ENCODE results near the gene PTPRQ. TPM values are rescaled to one million over a fixed set of nuclear protein-coding genes. Genes with fewer than 3 reads are reported as not detected.

PTPRQ gene
- total RNA-seq, 2 experiments from 2014 or later, result not detected

DNA sequence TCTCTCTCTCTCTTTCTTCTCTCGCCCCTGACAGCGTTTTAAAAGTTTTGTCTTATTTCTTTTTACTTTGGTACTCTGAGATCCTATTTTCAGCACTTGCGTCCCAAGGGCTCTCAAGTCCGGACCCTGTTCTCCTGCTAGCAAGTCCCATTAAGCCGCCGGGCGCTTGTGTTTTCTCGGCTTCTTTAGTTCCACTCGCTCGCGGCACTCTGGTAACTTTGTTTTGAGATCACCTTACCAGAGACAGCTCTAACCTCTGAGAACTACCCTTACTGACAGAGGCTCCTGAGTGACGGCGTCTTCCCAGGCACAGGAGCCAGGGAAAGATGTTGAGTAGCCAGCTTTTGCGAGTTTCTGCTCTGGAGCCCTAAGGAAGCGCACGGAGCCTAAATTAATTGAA is 270.0 kb downstream of the PTPRQ start:
- POLR2A ChIA-PET, result no interaction called here

GRCh38 chr12:80714846-80715245 is 270.8 kb downstream of the PTPRQ start:
- POLR2A ChIA-PET, result no interaction called here
- CTCF ChIA-PET, result no interaction called here

More for the DNA sequence above, 270.0 kb downstream of the PTPRQ start:
- CTCF ChIA-PET, result no interaction called here

DNA sequence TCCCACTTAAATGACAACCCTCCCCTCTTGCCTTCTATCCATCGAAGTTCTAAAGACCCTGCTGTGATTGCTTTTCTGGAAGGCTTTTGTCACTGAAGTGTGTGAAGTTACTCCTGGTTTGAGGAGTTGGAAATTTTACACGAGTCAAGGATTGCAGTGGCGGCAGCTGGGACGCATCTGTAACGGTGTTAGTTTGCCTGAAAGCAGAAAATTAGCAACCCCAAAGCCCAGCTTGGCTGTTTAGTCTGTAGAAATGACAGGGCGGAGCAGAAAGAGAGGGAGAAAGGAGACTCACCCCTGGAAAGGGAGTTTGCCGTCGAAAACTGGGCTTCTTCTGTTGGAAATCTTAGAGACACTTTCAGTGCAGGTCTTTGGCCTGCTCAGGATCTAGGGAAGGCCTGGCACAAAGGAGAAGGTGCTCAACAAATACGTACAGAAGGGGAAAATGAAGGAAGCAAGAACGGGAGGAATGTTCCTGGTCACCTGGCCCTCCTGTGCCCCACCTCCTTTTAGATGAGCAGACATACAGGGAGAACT is 271.7 kb downstream of the PTPRQ start:
- CTCF ChIA-PET, result no interaction called here
- POLR2A ChIA-PET, result no interaction called here

DNA sequence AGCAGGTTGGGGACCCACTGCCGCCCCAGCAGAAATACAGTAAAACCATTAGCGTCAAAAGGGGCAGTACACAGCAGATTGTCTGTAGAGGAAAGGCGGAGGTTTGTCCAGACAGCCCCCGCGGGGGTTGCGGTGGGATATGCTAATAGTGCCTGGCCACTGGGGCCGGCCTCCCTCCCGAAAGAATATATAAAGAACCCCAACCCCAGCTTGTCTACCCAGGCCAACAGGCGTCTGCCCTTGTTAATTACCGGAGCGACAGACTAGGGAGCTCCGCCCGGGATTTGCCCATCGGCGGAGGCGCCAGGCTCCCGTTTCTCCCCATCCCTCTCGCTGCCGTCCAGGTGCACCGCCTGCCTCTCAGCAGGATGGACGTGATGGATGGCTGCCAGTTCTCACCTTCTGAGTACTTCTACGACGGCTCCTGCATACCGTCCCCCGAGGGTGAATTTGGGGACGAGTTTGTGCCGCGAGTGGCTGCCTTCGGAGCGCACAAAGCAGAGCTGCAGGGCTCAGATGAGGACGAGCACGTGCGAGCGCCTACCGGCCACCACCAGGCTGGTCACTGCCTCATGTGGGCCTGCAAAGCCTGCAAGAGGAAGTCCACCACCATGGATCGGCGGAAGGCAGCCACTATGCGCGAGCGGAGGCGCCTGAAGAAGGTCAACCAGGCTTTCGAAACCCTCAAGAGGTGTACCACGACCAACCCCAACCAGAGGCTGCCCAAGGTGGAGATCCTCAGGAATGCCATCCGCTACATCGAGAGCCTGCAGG is 272.8 kb downstream of the PTPRQ start, which contains the start of gene MYF5:
Gene MYF5, plus strand, starts transcription at position 217 of the 774 bp plus-strand sequence. Its CDS starts 152 bp downstream, at position 369.
- CTCF ChIA-PET, result no interaction called here

DNA sequence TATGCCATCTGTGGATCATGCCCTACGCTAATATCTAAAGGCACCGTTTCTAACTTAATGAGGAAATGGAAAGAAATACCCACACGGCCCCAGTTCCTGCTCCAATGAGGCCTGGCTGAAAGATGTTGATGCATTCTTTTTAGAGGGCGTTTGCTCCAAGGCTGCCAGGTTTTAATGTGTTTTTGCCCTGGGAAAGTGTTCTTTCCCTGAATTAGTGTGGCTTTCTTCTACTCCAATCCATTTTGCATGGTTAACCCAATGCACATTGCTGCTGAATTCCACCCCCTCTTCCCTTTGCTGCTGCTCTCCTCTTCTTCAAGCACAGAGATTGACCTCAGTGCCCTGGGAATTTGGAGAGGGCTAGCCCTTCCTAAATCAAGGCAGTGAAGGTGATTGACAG is 273.8 kb downstream of the PTPRQ start:
- CTCF ChIA-PET, result no interaction called here
- POLR2A ChIA-PET, result no interaction called here

More for the DNA sequence above, 272.8 kb downstream of the PTPRQ start, which contains the start of gene MYF5:
- POLR2A ChIA-PET, result no interaction called here

DNA sequence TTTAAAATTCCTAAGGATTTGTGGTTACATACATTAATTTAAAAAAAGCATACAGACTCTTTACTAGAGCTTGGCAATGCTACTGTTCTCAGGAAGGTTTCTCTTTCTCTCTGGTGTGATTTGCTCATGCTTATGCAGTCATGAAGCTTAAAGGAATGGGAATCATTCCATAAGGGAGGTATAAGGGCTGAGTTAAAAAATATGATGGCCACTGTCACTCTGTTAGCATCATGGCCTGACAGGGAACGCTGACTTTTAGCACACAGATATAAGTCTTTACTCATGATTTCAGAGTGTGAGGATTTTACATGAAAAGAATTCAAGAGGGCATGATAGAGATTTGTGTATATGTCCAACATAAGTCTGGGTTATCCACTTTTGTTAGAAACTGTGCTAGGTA is 276.5 kb downstream of the PTPRQ start:
- ChIA-PET POLR2A (no interaction called here), CTCF (no interaction called here)

- CTCF ChIA-PET, result no interaction called here
- POLR2A ChIA-PET, result no interaction called here
Observed at GRCh38 chr12:80721326-80721725, 277.3 kb downstream of the PTPRQ start.
